HG02885 (cell line): ENCODE measurements around the gene RAB17.
"Not testable (repeated sequence)": the region's sequence is repeated elsewhere in the genome, so short reads cannot be mapped to it uniquely, and the experiment has no call there.

Experiments
- ATAC-seq: cut with Tn5 transposase; IDR thresholded peaks from one replicate; pipeline ENCODE4 v1.9.1; 2021; ENCODE audit warnings: mild to moderate bottlenecking; ENCODE audit not compliant: unreplicated experiment, poor library complexity

Gene RAB17

DNA sequence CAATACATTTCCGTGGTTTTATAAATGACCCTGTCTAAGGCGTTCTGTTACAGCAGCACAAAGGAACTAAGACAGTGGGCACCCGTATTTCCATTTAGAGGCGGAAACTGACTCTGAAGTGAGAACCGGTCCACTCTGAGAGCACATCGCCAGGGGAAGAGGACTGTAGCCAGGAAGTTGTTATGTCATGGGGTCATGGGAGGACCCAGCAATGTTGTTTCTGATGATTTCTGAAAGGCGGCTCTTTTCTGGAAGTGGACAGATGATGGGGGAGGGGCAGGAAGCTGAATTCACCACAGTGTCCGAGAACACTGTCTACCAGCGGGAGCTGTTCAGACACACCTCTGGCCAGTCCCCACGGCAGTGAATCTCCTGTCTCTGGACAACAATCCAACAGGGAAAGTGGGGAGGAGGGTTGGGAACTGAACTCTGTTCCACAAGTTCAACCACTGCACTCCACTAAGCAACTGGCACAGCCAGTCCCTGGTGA, 34.7 kb upstream of the RAB17 start:
- ATAC-seq = no peak

DNA sequence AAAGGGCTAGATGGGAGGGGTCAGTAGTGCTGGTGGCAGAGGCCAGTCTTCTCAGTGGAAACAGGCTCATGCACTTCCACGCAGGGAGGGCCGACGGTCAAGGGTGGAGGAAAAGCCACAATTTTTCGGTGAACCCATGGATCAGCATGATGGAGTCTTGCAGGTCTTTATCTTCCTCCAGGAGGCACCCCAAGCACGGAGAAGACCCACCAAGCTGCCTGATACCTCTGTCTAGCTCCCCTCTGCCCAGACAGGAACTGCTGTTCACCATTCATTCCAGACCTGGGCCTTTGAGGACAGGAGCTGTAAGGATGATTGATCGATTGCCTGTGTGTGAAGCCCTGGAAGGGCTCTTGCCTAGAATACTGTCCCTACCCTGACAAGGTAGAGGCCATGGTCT, 34.0 kb upstream of the RAB17 start:
- ATAC-seq = no peak

DNA sequence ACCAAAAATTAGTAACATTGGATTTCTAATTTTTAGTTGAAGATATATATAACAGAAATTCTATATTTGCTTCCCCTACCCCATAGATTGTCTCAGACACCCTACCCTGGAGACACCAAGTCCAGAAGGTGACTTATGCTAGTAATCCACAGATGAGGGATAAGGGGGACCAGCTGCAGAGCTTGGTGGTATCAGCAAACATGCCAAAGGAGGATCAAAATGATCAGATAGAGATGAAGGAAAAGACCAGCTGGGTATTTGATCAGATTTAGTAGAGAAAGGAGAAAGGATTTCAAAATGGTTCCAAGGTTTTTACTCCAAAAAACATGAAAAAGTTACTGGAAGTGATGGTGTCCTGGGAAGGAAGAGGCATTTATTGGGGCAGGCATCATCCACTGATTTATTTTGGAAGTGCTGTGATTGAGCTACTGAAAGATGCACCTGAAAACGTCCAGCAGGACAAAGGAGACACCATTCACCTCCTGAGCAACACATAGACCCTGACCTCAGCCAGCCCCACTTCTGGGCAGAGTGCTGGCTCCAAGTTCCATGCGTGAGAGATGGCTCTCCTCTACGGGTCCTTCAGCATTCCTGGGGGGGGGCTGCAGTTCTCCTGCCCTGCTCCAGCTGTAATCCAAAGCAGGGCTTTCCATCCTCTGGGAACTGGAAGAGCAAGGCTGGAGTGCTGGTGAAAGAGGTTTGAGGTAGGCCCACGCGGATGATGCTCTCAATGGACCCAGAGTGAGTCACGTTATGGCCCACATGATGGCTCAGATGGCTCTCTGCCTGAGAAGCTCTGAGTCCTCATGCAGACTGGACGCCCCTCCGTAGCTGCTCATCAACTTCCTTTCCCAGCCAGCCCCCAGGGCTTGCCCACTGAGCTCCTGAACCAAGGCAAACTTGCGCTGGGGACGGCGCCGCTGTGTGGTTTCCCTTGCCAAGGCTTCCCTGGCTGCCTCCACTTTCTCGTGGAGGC, 33.2 kb upstream of the RAB17 start:
- ATAC-seq = no peak

- ATAC-seq = no peak
These were observed 27.9 kb upstream of the RAB17 start for GRCh38 chr2:237618449-237618848.

DNA sequence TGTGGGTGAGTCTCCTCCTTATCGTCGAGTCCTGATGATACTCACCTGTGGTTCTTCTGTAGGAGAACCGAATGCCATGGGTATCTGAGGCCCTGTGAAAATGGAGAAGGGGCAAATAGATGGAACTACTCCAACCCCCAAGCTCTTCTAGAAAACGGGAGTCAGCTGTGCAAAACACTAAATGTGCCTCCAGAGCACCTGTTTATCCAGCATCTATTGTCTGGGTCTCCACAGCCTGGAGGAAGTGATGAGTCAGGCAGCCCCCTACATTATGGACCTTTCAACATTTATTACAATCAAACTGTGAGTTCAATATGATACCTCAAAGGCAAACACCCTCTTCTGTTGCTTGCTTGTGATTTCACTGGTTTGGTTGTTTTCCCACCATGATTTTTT, 27.1 kb upstream of the RAB17 start:
- no peak for ATAC-seq

DNA sequence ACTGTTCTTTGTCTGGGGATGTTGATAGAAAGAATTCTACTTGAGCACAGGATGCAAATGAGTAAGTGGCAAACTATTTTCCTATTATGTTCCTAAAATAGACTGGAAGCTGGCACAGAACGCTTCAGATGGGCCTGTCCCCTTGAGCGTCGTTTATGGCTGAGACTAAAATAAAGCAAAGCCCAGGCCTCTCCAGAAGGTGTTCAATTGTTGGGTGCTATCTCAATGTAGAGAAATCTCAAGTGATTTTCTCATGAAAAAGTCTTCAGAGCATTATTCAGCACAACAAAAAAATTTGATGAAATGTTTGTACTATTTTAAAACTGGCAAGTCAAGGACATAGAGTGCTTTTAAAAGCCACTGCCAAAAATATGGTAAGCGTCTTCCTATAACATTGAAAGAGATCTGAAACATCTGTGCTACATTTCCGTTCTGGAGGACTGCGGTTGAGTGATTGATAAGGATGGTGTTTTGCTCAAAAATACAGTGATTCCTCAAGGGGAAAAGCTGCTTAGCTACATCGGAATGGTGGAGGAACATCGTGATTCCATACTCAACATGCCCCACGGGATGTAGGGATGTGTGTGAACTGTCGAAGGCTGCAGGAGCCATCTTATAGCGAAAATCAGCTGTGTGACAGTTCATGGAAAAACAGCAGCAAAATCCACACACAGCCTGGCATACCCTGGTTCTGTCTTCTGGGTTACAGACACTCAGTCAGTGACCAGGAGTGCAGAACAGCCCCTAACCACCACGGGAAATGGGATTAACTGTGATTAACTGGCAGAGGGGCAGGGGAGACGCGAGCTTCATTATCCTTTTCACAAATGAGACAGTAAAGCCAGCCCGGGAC, 26.4 kb upstream of the RAB17 start:
- no peak for ATAC-seq

DNA sequence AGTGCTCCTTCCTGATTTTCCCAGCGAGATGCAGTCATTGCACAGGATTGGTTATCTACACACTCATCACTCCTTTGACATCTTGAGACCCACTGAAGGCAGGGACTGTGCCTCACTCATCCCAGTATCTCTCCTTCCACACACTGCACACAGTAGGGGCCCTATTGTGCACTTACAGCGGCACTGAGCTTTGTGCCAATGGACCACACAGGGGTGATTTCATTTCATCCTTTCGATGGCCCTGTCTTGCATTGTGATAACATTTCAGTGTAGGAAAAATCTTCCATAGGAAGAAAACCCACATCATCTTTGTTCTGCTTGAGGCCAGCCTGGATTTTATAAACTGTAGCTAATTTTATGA, 25.8 kb upstream of the RAB17 start:
- no peak for ATAC-seq

GRCh38 chr2:237615631-237616249, 25.2 kb upstream of the RAB17 start:
- ATAC-seq = no peak

DNA sequence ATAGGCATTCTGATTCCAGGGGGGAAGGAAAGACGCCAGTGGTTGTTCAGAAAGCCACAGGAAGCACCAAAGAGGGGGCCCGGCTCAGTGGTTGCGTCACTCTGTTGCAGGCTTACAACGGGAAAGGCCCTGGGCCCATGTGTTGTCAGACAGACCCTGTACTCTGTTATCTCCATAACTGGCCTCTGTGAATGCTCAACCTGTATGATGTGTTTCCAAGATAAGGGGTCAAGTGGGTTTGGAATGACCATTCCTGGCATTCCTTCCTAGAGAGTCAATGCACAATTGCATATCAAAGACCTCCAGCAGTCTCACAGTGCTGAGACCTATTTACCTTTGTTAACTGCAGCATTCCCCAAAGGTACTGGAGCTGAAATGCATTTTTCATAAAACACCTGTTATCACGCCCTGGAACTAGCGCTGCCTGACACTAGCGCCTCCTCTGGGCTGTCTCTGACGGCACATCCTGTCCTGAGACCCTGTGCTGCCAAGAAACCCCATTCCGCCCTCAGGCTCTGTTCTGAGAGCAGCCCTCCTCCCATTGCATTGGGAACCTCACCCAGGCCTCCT, 23.7 kb upstream of the RAB17 start:
- no peak for ATAC-seq

DNA sequence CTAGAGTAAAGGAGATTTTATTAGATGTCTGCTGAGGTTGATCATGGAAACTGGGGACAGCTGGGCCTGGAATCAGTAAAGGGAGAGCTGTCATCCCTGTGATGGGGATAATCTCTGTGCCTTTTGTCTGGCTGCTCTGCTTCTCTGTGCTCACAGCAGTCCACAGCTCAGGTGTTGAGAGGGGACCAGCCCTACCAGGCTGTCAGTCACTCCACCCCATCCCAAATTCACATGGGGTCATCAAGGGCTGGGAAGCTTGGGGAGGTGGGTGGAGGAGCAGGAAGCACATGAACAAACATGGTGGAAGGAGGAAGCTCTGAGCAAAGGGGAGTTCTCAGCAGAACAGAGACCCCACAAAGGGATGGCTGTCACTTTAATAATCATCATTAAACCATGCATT, 23.1 kb upstream of the RAB17 start:
- no peak for ATAC-seq

DNA sequence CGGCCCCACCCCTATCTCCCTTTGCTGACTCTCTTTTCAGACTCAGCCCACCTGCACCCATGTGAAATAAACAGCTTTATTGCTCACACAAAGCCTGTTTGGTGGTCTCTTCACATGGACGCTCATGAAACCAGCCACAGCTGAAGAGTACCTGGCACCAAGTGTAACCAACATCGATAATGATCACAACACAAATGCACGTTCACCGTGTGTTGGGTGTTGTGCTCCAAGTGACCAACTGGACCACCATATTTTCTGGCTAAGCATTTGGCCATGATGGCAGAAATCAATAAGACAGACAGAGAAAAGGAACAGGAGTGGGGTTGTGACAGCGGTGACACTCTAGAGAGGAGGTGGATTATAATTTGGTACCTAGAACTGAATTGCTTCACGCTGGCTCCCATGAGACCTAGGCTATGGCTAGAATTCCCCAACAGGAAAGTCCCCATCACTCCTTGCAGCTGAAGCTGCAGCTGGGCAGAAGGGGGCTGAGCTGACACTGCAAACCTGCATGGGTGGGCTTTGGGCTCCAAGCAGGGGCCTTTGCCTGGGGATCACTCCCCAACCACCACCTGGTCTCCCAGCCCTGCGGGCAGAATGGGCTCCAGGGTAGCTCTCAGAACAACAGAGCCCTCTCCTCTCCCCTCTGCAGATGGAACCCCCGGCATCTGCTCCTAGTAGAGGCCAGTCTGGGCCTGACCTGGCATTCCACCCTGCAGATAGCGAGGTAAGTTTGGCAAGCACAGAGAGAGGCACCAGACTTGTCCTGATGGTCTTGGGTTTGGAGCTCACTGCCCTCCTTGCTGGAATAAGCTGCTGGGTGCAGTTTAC, 22.2 kb upstream of the RAB17 start:
- ATAC-seq = no peak

- ATAC-seq = not testable (repeated sequence)
These were observed 16.0 kb upstream of the RAB17 start for GRCh38 chr2:237606522-237606921.

DNA sequence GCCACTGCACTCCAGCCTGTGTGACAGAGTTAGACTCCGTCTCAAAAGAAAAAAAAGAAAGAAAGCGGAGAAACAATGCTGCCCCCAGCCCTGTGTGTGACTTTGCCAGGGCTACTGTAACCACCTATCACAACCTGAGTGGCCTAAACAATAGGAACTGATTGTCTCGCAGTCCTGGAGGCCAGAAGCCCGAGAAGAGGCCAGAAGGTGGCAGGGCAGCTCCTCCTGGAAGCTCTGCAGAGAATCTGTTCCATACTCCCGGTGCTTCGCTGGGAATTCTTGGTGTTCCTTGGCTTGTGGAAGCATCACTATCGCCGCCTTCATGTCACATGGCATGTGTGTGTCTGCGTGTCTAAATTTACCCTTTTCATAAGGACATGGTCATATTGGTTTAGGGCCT, 14.4 kb upstream of the RAB17 start:
- no peak for ATAC-seq

GRCh38 chr2:237604391-237604790, 13.9 kb upstream of the RAB17 start:
- ATAC-seq = no peak

DNA sequence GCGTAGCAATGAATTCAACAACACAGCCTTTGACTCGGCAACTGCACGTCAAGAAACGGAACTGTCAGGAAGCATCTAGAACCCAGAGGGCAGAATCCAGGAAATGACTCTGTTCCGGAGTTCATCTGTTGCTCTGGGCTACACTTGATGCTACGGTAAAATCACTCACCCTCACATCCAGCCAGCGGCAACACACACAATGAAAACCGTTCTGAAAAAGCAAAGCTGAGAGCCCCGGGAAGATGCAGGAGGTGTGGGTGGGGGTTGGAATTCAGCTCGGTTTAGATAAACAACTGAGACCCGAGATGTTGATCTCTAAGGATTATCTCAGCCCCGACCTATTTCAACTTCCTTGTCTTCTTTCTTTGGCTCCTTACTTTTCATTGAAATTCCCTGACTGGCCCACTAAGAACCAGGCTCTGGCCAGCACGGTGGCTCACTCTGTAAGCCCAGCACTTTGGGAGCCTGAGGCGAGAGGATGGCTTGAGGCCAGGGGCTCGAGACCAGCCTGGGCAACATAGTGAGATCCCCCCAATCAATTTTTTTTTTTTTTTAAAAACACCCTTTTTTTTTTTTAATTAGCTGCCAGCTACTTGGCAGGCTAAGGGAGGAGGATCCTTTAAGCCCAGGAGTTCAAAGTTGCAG, 13.3 kb upstream of the RAB17 start:
- no peak for ATAC-seq

GRCh38 chr2:237603049-237603717, 12.6 kb upstream of the RAB17 start:
- no peak for ATAC-seq

GRCh38 chr2:237602409-237602808, 11.9 kb upstream of the RAB17 start:
- no peak for ATAC-seq

DNA sequence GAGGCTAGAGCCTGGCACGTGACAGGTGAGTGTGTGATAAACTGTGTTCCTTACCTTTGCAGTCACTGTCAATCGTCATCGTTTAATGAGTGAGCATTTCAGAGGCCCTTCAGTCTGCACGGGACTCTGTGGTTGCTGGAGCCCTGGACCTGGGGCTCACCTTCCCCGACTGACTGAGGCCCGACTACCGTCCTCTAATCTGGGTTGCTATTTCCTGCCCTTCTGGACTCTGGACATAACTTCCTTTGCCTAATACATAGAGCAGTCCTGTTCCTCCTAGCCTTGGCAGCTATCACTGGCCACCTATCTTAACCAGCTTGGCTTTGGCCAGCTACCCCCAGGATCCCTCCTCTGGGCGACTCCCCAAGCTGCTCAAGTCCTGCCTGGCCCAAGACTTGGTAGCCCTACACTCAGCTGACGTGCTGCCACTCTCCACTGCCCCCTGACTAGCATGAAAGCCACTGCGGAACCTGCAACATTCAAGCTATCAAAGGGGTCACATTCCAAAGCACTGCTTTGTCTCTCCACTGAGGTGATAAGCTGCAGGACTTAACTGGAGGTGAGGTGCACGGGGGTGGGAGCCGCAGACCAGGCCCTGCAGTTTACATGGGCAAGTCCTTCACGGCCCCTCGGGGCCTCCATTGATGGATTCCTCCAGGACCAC, 11.1 kb upstream of the RAB17 start:
- no peak for ATAC-seq
